ENCODE results near the gene PTPRG. TPM values are rescaled to one million over a fixed set of nuclear protein-coding genes. Genes with fewer than 3 reads are reported as not detected.

The PTPRG gene
- total RNA-seq, 4 donors from 2014 or later = 8.4 to 37.3 (median 14.9) TPM

DNA sequence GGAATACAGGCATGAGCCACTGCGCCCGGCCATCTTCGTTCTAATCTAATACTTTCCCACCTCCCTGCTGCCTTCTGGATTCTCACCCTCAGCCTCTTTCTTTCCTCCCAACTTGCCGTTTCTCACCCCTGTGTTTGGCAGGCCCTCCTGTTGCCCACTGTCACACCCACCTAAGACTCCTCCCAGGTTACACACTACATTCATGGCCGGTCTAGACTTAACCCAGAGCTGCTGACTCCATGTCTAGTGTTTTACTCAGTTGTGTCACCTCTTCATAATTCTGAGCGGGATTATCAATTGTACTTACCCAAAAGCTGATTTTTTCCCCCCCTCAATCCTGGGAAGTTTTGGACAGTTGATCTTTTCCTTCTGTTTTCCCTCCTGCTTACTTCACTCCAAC lies 588.2 kb downstream of the PTPRG start:
- 94 to 95% methylated on average over 6 of the region's 6 CpGs for WGBS, 2 donors
- intact Hi-C loops (cut with DNase I; ENCODE audit: low total_unique reads) = no loop called here
- DNase-seq (ENCODE audit: low spot score in 2 of 2) = no peak
- no peak for TF ChIP-seq POLR2A (IDR thresholded peaks at IDR 0.05)
- no peak for TF ChIP-seq CTCF (IDR thresholded peaks at IDR 0.05)
- H3K4me3 ChIP-seq (ENCODE audit: low read depth, poor library complexity, severe bottlenecking) = no peak overlapping the region

- 49 to 58% methylated on average over 2 of the region's 2 CpGs for WGBS, 2 donors
- intact Hi-C loops (cut with DNase I; ENCODE audit: low total_unique reads) = no loop called here
- no peak for DNase-seq (ENCODE audit: low spot score in 2 of 2)
- no peak overlapping the region for H3K4me3 ChIP-seq (ENCODE audit: low read depth, poor library complexity, severe bottlenecking)
- TF ChIP-seq POLR2A (IDR thresholded peaks at IDR 0.05) (no peak), CTCF (IDR thresholded peaks at IDR 0.05) (no peak)
These were observed 588.6 kb downstream of the PTPRG start for GRCh38 chr3:62149962-62150361.

GRCh38 chr3:62151591-62151990 lies 590.2 kb downstream of the PTPRG start:
- no peak for DNase-seq (ENCODE audit: low spot score in 2 of 2)
- WGBS, 2 donors = 90 to 98% methylated on average over 1 of the region's 1 CpG
- intact Hi-C loops (cut with DNase I; ENCODE audit: low total_unique reads) = no loop called here
- TF ChIP-seq POLR2A (IDR thresholded peaks at IDR 0.05) (no peak), CTCF (IDR thresholded peaks at IDR 0.05) (no peak)
- H3K4me3 ChIP-seq (ENCODE audit: low read depth, poor library complexity, severe bottlenecking) = no peak overlapping the region

- H3K4me3 ChIP-seq (ENCODE audit: low read depth, poor library complexity, severe bottlenecking) = no peak overlapping the region
- TF ChIP-seq CTCF (IDR thresholded peaks at IDR 0.05) (no peak), POLR2A (IDR thresholded peaks at IDR 0.05) (no peak)
- intact Hi-C loops (cut with DNase I; ENCODE audit: low total_unique reads) = no loop called here
- no peak for DNase-seq (ENCODE audit: low spot score in 2 of 2)
- WGBS, 2 donors = 88 to 89% methylated on average over 1 of the region's 1 CpG
These were observed 591.9 kb downstream of the PTPRG start for GRCh38 chr3:62153231-62153630.

DNA sequence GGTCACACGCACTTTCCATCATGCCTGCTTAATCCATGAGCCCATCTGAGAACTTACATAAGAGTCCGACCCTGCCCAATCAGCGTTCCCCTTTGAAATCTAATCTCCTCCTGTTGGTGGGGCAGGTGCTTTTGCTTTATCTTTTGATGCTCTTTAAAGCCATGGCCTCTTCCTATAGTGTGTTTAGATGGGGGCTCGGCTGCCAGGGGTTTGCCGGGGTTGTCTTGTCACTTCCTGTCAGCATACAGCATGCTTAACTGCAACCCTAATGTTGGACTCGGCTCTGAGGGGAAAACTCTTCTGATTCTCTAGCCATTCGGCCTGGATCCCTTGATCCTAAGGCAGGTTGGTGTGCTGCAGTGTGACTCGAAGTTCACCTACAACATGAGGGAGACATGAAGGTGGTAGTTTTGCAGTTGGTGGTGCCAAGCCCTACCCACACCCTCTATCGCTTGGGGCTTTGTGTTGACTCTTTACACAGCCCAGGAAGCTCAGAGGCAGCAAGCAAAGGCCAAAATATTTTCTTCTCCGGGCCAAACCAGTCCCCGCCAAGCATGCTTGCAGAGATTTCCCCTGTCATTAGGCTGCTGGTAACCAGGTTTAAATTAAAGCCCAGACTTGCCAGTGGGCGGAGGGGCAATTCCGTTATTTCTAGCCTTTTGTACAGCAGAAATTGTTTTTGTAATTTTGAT lies 593.2 kb downstream of the PTPRG start:
- H3K4me3 ChIP-seq (ENCODE audit: low read depth, poor library complexity, severe bottlenecking) = no peak overlapping the region
- DNase-seq (ENCODE audit: low spot score in 2 of 2) = no peak
- intact Hi-C loops (cut with DNase I; ENCODE audit: low total_unique reads) = no loop called here
- no peak for TF ChIP-seq POLR2A (IDR thresholded peaks at IDR 0.05)
- TF ChIP-seq CTCF (IDR thresholded peaks at IDR 0.05) = no peak
- 55 to 56% methylated on average over 13 of the region's 13 CpGs for WGBS, 2 donors
